Measurements from ENCODE around the gene LIMK2. TPM values are rescaled to one million over a fixed set of nuclear protein-coding genes. Genes with fewer than 3 reads are reported as not detected.
A peak's percentile ranks its signal among the peaks of the same experiment; 100 is the strongest.
"Not testable (repeated sequence)": the region's sequence is repeated elsewhere in the genome, so short reads cannot be mapped to it uniquely, and the experiment has no call there.

LIMK2 gene
- total and polyA plus RNA-seq, 9 donors = 18.8 to 26.7 (median 22.4) TPM

- Histone ChIP-seq H3K27ac (ENCODE audit: low read length) (no peak overlapping the region), H3K9me3 (replicated peaks; ENCODE audit: control insufficient read depth, low read depth, low read length) (no peaks in the 10 kb centered on the region), H3K27me3 (ENCODE audit: control insufficient read depth, insufficient read depth, low read length) (no peaks in the 10 kb centered on the region), H3K36me3 (ENCODE audit: control insufficient read depth, insufficient read depth, low read length) (no peaks in the 10 kb centered on the region), H3K4me3 (ENCODE audit: low read length) (no peak overlapping the region), H3K4me1 (ENCODE audit: control insufficient read depth, insufficient read depth, low read length) (peaks cover 22% of the 10 kb centered on the region)
- no peak for DNase-seq
Measured at GRCh38 chr22:31241936-31242335, 29.8 kb downstream of the LIMK2 start.

DNA sequence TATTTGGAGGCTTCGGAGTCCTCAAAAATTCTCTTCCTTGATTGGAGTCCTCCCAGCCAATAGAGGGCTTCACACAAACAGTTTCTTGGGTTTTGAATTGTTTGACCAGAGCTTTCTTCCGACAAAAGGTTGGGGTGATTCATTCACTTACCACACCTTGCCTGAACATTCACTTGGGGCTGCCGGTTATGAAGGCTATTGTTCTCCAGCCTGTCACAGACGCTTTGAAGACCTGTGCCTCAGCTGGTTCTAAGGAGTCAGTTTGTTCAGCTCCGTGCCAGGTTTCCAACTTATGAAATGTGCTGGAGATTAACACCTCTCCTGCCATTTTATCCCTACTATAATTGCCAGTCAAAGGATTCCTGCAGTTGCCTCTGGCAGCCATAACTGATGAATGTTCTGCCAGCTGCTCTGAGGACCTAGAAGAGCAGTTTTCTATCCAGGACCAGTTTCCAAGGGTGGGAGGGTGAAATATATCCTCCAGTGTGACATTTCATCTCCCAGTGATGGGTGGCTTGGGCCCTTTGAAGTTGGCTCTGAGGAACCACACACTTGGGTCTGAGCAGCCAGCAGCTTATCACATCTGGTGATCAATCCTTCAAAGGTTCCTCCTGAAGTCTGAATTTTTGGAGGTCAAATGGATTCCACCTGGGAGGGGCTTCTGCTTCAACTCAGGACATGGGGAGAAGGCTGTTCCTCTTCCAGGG is 31.4 kb downstream of the LIMK2 start:
- peak; percentile 32 for DNase-seq
- no peaks in the 10 kb centered on the region for H3K36me3 ChIP-seq (ENCODE audit: control insufficient read depth, insufficient read depth, low read length)
- H3K4me3 ChIP-seq (ENCODE audit: low read length) = no peak overlapping the region
- 40% methylated on average over 2 of the region's 5 CpGs for WGBS (ENCODE audit: insufficient coverage)
- H3K4me1 ChIP-seq (ENCODE audit: control insufficient read depth, insufficient read depth, low read length) = peaks cover 34% of the 10 kb centered on the region
- no peaks in the 10 kb centered on the region for H3K9me3 ChIP-seq (replicated peaks; ENCODE audit: control insufficient read depth, low read depth, low read length)
- peak overlapping the region; percentile 67 for H3K27ac ChIP-seq (ENCODE audit: low read length)
- no peaks in the 10 kb centered on the region for H3K27me3 ChIP-seq (ENCODE audit: control insufficient read depth, insufficient read depth, low read length)

- Histone ChIP-seq H3K4me3 (ENCODE audit: low read length) (no peak overlapping the region), H3K4me1 (ENCODE audit: control insufficient read depth, insufficient read depth, low read length) (peaks cover 42% of the 10 kb centered on the region), H3K27ac (ENCODE audit: low read length) (peak overlapping the region; percentile 67), H3K36me3 (ENCODE audit: control insufficient read depth, insufficient read depth, low read length) (peaks cover under 1% of the 10 kb centered on the region), H3K27me3 (ENCODE audit: control insufficient read depth, insufficient read depth, low read length) (no peaks in the 10 kb centered on the region), H3K9me3 (replicated peaks; ENCODE audit: control insufficient read depth, low read depth, low read length) (no peaks in the 10 kb centered on the region)
- DNase-seq = peak; percentile 33
- WGBS (ENCODE audit: insufficient coverage) = no CpG with 5 or more reads among the region's 9 CpGs
Measured at GRCh38 chr22:31244046-31244942, 32.2 kb downstream of the LIMK2 start.

DNA sequence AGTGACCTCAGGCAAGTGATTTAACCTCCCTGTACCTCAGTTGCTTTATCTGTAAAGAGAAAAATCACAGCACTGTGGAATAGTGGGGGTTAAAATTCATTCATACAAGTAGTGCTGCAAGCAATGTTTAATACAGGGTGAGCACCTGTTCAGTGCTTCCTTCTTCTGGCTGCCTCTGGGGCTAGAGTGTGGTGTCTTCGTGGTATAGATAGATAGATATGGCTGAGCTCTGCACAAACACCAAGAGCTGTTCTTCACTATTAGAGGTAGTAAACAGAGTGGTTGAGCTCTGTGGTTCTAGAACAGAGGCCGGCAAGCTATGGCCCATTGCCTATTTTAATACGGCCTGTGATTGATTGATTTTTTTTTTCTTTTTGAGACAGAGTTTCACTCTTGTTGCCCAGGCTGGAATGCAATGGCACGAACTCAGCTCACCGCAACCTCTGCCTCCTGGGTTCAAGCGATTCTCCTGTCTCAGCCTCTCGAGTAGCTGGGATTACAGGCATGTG is 32.9 kb downstream of the LIMK2 start:
- Histone ChIP-seq H3K27ac (ENCODE audit: low read length) (no peak overlapping the region), H3K9me3 (replicated peaks; ENCODE audit: control insufficient read depth, low read depth, low read length) (no peaks in the 10 kb centered on the region), H3K4me1 (ENCODE audit: control insufficient read depth, insufficient read depth, low read length) (peaks cover 45% of the 10 kb centered on the region), H3K4me3 (ENCODE audit: low read length) (no peak overlapping the region), H3K36me3 (ENCODE audit: control insufficient read depth, insufficient read depth, low read length) (peaks cover 3% of the 10 kb centered on the region), H3K27me3 (ENCODE audit: control insufficient read depth, insufficient read depth, low read length) (no peaks in the 10 kb centered on the region)
- WGBS (ENCODE audit: insufficient coverage) = 77% methylated on average over 5 of the region's 7 CpGs
- no peak for DNase-seq

GRCh38 chr22:31245998-31246397 is 33.9 kb downstream of the LIMK2 start:
- no CpG with 5 or more reads among the region's 12 CpGs for WGBS (ENCODE audit: insufficient coverage)
- not testable (repeated sequence) for H3K4me3 ChIP-seq (ENCODE audit: low read length); H3K27me3 ChIP-seq (ENCODE audit: control insufficient read depth, insufficient read depth, low read length); H3K27ac ChIP-seq (ENCODE audit: low read length); H3K9me3 ChIP-seq (replicated peaks; ENCODE audit: control insufficient read depth, low read depth, low read length); H3K36me3 ChIP-seq (ENCODE audit: control insufficient read depth, insufficient read depth, low read length); DNase-seq
- peaks cover 48% of the 10 kb centered on the region for H3K4me1 ChIP-seq (ENCODE audit: control insufficient read depth, insufficient read depth, low read length)

GRCh38 chr22:31246687-31247086 is 34.6 kb downstream of the LIMK2 start:
- WGBS (ENCODE audit: insufficient coverage) = no CpG with 5 or more reads among the region's 2 CpGs
- no peak overlapping the region for H3K27ac ChIP-seq (ENCODE audit: low read length)
- peaks cover 3% of the 10 kb centered on the region for H3K36me3 ChIP-seq (ENCODE audit: control insufficient read depth, insufficient read depth, low read length)
- H3K4me1 ChIP-seq (ENCODE audit: control insufficient read depth, insufficient read depth, low read length) = peaks cover 48% of the 10 kb centered on the region
- DNase-seq = no peak
- H3K9me3 ChIP-seq (replicated peaks; ENCODE audit: control insufficient read depth, low read depth, low read length) = no peaks in the 10 kb centered on the region
- H3K27me3 ChIP-seq (ENCODE audit: control insufficient read depth, insufficient read depth, low read length) = no peaks in the 10 kb centered on the region
- H3K4me3 ChIP-seq (ENCODE audit: low read length) = no peak overlapping the region

DNA sequence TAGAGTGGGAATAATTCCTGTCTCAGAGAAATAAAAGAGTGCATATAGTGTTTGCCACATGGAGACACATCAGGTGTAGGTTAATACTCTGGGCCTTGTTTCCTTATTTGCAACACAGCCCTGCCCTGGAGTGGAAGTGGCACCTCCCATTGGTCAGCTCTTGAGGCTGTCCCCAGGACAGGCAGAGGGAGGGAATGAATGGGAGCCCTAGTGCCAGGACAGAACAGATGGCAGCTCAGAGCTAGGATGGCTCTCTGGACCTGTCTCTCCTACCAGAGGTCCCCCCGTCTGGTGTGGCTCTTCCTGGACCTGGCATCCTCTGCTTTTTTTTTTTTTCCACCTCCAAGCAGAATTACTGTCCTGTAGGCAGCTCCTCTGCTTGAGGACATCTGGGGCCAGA is 35.6 kb downstream of the LIMK2 start:
- peak overlapping the region; percentile 78 for H3K27ac ChIP-seq (ENCODE audit: low read length)
- H3K36me3 ChIP-seq (ENCODE audit: control insufficient read depth, insufficient read depth, low read length) = peaks cover 3% of the 10 kb centered on the region
- H3K27me3 ChIP-seq (ENCODE audit: control insufficient read depth, insufficient read depth, low read length) = no peaks in the 10 kb centered on the region
- H3K4me1 ChIP-seq (ENCODE audit: control insufficient read depth, insufficient read depth, low read length) = peaks cover 48% of the 10 kb centered on the region
- peak overlapping the region; percentile 59 for H3K4me3 ChIP-seq (ENCODE audit: low read length)
- no peaks in the 10 kb centered on the region for H3K9me3 ChIP-seq (replicated peaks; ENCODE audit: control insufficient read depth, low read depth, low read length)
- DNase-seq = peak; percentile 36
- 13% methylated on average over 1 of the region's 1 CpG for WGBS (ENCODE audit: insufficient coverage)

DNA sequence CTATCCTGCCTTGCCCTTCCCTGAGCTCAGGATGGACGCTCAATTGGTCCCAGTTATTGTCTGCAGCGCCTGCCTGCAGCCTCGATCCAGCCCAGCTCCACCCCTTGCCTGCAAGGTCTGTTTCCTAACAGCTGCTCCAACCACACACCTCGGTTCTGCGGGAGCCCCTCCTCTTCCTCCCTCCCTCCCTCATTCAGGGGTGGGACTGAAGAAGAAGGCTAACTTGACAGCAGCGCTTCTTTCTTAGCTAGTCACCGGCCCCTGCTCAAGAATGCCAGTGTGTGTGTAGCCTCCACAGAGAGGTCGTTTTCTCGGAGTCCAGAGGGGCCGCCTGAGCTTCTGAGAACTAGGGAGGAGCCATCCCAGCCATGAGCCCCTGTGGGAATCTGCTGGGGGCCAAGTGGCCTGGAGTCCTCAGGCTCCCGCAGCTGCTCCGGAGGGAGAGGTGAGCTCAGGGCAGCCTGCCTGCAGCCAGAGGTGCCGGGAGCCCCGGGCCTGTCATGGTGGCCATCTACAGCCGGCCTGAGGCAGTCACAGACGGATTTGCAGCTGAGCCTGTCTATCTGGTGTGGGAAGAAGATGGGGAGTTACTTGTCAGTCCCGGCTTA is 36.1 kb downstream of the LIMK2 start:
- WGBS (ENCODE audit: insufficient coverage) = 2% methylated on average over 11 of the region's 17 CpGs
- Histone ChIP-seq H3K9me3 (replicated peaks; ENCODE audit: control insufficient read depth, low read depth, low read length) (no peaks in the 10 kb centered on the region), H3K4me1 (ENCODE audit: control insufficient read depth, insufficient read depth, low read length) (peaks cover 44% of the 10 kb centered on the region), H3K36me3 (ENCODE audit: control insufficient read depth, insufficient read depth, low read length) (peaks cover 3% of the 10 kb centered on the region), H3K27me3 (ENCODE audit: control insufficient read depth, insufficient read depth, low read length) (no peaks in the 10 kb centered on the region), H3K4me3 (ENCODE audit: low read length) (peak overlapping the region; percentile 59), H3K27ac (ENCODE audit: low read length) (peak overlapping the region; percentile 78)
- peak; percentile 94 for DNase-seq

- H3K4me3 ChIP-seq (ENCODE audit: low read length) = peak overlapping the region; percentile 59
- no peak for DNase-seq
- H3K27ac ChIP-seq (ENCODE audit: low read length) = no peak overlapping the region
- peaks cover 40% of the 10 kb centered on the region for H3K4me1 ChIP-seq (ENCODE audit: control insufficient read depth, insufficient read depth, low read length)
- peaks cover 3% of the 10 kb centered on the region for H3K36me3 ChIP-seq (ENCODE audit: control insufficient read depth, insufficient read depth, low read length)
- no peaks in the 10 kb centered on the region for H3K27me3 ChIP-seq (ENCODE audit: control insufficient read depth, insufficient read depth, low read length)
- H3K9me3 ChIP-seq (replicated peaks; ENCODE audit: control insufficient read depth, low read depth, low read length) = no peaks in the 10 kb centered on the region
- 73% methylated on average over 3 of the region's 9 CpGs for WGBS (ENCODE audit: insufficient coverage)
Measured at GRCh38 chr22:31248965-31249958, 37.2 kb downstream of the LIMK2 start.

Data from muscle of leg (tissue), 11 donors.